ENCODE measurements around the gene GAP43.
A peak's percentile ranks its signal among the peaks of the same experiment; 100 is the strongest.

Gene GAP43, protein sequence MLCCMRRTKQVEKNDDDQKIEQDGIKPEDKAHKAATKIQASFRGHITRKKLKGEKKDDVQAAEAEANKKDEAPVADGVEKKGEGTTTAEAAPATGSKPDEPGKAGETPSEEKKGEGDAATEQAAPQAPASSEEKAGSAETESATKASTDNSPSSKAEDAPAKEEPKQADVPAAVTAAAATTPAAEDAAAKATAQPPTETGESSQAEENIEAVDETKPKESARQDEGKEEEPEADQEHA

DNA sequence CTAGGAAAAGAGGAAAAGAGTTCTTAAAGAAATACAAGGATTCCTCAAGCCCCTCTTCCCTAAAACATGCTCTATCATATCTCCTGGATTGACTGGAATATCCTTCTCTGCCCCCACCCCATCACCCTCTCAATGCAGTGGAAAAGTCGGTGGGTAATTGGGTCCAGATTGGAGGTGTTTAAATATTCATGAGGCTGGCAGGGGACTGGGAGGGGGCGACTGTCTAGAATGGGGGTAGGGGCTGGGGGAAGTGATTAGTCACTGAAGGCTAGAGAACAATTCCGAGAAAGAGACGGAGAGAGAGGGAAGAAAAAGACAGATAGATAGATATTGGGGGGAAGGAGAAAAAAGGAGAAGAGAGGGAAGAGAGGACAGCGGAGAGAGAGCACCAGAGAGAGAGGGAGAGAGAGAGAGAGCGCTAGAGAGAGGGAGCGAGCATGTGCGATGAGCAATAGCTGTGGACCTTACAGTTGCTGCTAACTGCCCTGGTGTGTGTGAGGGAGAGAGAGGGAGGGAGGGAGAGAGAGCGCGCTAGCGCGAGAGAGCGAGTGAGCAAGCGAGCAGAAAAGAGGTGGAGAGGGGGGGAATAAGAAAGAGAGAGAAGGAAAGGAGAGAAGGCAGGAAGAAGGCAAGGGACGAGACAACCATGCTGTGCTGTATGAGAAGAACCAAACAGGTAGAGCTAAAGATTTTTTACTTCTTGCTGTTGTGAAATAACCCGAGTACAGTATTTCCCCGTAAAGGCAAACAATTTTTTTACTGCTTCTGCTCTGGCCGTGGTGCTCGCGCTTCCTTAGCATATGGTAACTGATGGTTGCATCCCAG lies at the start of gene GAP43:
GAP43 (plus strand) TSS at position 467 of the 825 bp plus-strand sequence; CDS start at position 647, 180 bp downstream.
- peak; percentile 84 for DNase-seq

DNA sequence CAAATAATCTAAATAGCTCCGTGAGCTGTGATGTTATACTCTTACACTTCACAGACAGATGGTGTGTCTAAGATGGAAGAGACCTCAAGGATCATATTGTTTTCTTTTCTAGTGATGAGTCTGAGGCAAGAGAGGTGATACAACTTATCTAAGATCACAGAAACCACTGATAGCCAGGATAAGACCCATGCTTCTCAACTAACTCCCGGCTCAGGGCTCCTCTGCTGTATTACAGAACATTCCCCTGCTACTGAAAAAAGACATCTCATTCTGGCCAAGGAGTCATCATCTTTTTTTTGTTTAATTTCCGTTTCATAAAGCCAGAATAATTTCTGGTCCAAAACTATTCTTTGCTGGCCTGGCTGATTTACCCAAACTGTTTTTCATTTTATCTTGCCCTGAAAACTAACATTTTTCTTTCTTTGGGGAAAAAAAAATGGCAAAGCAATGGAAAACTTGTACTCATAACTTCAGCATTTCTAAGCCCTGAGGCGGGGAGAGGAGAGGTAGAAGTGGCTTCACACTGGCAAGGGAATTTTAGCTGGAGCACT lies 46.9 kb upstream of the GAP43 start:
- DNase-seq = no peak

DNA sequence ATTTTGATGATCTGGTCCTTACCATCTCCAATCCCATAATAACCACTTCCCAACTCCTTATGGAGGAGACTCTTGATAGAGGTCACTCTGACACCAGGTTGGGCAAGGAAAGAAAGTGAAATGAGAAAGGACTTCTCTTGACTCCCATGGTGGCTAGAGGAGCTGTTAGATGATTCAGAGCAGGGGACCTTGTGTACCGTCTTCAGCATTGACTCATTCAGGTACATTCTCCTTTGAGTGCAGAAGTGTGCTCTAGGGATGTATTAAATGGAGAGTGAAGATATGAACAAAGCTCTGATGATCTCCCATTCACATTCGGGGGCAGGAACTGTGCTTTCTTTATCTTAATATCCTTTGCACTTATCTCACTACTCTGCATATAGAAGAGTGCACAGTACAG lies 46.3 kb upstream of the GAP43 start:
- DNase-seq = no peak

DNA sequence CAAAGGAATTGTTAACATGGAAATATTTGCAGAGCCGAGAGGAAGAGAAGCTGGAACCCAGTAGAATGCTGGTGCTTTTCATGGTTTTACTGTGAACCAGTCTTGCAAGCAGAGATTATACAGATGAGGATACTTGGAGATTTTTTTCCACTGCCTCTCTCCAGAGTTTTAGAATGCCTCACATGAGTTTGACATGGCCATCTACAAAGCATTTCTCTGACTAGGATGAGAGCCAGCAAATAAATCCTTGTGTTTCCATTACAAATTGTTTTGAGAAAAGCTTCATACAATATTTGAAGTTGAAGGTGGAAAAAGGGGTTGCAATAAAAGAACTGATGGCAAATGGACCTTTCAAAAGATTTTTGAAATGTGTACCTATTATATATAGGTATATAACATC lies 45.0 kb upstream of the GAP43 start:
- no peak for DNase-seq

DNA sequence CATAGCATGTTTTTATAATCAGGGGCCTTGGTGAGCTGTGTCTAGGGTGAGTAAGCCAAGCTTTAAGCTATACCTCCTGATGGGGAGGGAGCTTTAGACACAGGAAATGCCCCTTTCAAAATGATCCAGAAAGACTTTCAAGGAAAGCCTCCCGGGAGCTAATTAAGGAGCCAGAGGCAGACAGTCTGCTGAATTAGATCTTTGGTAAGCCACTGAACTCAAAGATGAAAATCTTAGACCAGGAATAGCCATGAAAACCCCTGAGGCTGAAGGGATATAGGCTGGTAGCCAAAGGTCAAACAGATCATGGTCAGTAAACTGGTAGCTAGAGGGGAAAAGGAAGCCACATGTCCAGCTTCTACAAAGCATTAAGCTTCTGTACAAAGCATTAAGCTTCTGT lies 42.7 kb upstream of the GAP43 start:
- DNase-seq = peak; percentile 24

DNA sequence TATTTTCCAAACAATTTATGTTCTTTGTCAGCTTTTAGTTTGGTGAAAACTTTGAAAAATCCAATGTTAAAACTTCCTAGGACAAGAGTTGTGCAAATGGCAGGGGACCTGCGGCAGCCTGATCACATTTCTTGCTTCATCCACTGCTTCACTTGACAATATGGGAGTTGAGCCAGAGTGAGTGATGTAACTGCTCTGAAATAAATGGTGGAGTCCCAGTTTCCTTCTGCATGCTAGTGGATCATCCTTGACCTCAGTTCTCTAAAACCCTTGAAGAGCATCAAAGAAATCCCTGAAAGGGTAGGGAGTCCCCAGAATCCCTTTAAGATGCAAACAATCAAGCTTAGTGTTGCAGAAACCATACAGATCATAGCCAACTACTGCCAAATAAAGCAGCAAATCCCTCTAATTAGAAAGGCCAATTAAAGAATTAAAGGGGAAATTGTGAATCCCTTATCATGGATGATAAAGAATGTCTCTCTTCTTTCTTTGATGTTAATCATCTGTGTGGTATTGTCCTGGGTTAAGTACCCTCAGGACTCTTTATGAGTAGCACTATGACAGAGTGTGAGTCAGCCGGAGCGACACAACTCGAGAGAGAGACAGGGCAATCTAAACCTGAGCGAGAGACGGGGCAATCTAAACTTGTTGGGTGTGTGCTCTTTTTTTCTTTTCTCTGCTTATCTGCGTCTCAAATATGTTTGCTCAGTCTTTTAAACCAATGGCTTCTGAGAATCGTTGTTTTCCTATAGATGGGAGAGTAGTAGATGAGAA lies 41.8 kb upstream of the GAP43 start:
- no peak for DNase-seq

DNA sequence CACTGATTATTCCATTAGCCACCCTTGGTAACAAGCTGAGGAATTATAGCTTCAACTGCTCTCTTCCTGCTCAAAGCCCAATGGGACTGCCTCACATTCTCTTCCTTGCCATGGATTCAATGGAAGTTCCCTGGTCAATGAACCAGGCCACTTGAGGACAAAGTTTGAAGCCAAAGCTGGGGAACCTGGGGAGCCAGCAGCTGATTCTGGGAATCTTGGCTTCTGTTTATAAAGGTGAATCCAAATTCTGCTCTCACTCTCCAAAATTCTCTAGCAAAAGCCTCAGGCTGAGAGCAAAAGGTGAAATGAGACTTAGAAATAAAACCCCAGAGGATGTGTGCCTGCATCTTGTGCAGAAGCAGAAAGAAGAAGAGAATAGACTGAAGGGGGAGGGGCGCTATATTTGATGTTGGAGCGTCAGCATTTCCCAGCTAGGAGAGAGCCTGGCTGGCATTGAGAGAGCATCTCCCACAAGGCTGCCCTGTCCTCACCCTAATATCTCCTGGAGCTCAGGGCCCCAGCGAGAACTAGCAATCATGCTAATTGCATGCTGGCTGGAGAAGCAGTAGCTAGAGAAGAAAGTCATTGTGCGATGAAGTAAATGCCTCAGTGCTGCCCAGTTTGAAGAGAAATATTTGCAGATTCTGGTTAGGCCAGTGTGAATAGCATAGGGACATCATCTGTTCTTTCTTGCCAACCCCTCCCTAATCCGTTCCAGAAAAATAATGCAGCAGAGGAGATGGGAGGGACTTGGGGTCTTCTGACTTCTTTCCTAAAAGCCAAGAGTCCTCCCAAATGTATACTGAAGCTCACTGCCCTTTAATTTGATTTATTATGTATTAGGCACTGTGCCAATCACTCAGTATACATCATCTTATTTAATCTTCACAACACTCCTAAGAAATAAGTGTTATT lies 34.9 kb upstream of the GAP43 start:
- DNase-seq = no peak

DNA sequence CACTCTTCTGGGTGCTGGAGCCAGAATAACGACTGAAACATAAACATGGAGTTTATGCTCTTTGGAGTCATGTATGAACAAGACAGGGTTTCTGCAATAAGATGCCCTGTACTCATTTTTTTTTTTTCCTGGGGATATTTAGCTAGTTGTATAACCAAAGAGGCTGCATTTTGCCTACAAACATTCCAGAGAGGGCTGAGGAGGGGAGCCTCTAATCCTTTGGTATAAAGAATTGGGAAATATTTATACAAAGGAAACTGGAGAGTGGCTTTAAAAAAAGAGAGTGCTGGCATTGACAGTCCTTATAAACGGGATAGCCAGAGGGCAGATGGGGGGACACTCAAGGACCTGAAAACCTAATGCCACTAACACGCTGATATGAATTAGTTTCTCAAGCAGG lies 32.4 kb upstream of the GAP43 start:
- no peak for DNase-seq

DNA sequence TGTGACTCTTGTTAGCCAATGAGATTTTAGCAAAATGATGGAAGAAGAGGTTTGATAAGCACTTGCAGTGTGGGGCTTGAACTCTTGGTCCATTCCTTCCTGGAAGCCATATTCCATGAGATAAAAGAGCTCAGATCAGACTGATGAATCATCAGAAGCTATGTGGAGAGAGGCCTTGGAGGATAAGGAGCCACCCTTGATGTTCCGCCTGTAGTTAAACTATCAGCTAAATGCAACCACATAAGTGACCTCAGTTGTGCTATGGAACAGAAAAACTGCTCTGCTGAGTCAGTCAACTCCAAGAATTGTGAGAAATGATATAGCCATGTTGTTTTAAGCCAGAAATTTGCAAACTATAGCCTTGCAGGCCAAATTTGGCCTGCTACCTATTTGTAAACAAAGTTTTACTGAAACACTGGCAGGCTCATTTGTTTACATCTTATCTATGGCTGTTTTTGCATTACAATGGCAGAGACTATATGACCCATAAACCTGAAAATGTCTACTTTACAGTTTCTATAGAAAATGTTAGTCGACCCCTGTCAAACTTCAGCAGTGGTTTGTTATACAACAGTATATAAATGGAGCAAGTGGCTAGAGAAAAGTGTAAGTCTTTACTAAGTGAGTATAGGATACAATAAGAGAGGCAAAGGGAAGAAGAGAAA lies 27.6 kb upstream of the GAP43 start:
- DNase-seq = no peak

DNA sequence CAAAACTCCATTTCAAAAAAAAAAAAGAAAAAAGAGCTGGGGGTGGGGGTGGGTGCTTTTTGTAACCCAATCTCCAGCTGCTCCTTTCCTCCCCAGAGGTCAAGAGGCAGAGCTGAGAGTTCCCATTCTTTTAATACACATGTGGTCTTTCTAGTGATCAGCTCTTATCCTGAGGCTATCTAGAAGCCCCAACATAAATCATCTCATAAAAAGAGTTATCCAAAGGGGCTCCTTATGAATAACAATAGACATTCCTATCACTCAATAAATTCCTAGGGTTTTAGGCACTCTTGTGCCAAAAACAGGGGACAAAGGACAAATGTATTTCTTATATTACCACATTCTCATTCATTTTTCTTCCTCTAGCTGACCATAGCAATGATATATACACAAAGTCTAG lies 25.1 kb upstream of the GAP43 start:
- DNase-seq = peak; percentile 51

DNA sequence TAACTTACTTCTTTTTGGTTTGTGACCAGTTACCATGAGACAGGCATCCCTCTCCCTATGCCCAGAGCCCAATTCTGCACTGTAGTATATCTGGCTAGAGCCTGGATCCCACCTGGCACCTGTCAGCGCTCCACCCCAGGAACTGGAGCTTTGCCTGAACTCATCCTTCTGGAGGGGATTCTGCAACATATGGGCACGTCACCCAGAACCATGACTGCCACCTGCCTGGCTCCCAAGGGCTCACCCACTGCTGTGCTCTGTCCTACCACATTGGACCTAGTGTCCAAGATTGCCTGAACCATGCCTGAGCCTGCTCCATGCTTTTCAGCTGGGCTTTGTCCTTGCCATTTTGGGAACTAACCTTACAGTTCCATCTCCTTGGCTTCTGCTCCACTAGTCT lies 21.1 kb upstream of the GAP43 start:
- DNase-seq = peak; percentile 78

DNA sequence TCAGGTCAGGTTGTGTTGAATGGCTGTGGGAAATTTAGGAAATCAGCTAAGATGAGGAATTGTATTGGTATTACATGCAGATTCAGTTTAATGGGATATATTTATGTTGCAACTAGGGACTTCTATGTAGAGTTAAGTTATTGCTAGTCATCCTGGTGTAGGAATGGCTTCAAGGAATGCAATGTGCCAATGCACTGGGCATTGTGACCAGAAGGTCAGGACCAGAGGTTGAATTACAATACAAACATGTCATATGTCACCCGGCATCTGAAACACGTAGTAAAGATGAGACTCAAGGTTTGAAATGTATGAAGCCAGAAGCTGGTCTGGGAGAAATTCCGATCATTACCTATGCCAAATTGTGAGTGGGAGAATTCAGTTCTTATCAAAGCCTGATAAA lies 11.7 kb upstream of the GAP43 start:
- DNase-seq = no peak

DNA sequence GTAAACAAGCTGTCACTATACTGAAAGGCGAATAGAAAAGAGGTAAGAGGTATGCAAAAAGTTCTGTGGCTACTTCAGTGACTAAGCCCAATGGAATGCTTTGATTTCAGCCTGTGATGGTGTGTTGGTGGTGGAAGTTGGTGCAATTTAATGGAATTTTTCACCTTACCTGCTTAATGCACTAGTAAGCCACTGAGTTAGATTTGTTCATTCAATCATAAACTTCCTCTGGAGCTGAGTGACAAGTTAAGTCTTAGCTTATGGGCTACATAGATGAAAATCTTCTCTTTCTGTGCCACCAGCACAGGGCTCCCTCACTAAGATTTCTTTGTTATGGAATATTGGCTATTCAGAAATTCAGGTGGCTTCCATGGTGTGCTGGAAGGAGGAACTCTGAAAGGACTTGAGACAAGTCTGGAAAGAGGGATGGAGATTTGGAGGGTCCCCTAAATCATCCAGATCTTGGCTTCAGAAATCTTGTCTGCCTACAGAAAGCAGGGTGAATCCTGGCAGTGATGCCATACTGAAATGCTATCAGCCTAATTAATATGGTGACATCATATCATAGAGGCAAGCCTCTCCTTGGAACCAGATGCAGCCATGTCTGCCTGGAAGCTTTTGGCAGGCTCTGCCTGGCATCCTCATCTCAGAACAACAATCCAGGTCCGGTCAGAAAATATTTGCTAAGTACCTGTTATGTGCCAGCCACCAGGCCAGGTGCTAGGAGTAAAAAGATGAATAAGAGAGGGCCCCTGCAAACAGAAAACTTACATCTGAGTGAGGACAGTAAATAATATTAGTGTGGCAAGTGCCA lies 8.1 kb upstream of the GAP43 start:
- DNase-seq = no peak

DNA sequence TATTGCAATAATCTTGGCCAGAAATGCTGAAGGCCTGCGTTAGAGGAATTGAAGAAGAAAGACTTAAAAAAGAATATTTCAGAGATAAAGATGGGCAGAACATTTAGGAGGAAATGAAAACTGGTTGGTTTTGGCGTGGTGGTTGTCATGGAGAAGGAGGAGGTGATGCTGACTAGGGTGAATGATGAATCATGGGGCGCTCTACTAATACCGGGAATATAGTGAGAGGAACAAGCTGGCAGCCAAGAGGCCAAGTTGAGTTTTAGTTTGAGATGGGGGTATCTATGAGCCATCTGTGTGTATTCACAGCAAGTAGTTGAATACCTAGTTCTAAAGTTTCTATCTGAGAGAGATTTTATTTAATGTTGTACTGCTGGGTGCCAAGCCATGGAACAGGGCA lies 6.8 kb upstream of the GAP43 start:
- DNase-seq = no peak

DNA sequence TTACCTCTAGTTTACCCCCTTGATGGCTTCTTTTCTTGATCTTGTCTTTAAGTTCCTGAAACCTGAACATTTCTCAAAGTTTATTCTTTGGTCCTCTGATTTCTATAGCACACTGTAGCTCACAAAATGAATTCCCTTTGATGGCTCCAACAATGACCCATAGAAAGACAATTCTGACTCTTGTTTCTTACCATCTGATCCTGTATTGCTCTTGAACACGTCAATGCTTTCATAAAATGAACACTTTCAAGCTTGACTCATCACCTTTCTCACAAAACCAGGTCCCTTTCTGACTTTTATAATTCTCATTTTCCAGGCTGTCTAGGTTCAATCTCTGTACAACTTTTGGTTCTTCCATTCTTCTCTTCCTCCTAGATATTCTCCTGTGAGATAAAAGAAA lies 5.7 kb upstream of the GAP43 start:
- no peak for DNase-seq

DNA sequence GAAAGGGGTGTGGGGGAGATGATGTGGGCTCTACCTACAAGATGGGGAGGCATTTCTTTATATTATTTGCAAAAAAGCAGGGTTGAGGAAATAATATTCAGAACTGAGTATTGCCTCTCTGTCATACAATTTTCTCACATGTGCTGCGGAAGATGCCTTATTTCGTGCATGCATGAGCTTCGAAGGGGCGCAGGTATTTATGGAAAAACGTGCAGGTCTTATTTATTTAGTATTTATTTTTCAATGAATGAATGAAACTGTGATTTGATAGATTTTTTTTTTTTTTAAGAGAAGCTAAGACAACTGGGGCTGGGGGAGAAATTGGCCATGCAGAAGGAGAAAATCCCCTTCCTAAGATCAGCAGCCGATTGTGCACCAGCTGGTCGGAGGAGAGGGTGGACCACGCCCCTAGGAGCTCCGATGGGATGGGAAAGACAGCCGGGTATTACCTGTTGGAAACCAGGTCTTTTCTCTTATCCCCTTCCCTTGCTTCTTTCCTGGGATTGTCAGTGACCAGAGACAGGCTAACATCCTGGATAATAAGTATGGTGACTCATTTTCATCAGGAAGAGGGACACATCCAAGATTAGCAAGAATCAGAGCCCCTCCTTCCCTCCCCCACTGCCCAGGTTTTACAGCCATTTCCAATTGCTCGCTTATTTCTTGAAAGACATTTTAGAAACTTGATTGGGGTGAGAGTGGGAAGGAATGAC lies 875 bp downstream of the GAP43 start:
- DNase-seq = peak; percentile 71

DNA sequence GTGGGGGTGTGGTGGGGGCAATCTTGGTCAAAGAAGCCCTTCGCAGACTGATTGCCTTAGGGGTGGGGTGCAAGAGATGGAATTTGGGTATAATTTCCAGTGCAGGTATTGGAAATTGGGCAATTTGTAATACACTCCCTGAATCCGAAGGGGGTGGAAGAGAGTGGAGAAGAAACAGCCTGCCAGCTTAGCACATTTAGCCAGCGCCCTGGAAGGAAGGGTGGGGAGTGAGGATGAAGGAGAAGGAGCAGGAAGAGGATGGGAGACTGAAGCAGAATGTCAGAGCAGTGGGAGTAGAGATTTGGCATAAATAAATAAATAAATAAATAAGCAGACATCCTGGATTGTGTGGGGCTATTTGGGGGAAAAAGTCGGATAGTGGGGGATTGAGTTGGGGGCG lies 1.6 kb downstream of the GAP43 start:
- DNase-seq = no peak

DNA sequence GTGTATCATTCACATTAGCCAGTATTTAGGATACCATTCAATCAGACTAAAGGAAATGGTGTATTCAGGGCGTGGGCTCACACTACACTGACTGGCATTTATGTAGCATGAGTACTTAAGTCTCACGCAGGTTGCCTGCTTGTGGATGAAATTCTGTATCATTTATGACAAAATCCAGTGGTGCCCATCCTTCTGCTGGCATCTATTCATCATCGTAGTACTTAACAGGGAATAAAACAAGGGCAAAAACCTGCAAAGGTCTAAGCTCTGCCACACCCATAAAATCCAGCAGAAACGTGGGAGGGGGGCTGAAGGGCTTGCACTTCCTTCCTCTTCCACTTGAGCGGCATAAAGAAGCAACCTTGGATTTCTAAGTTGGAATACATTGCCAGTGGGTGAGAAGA lies 2.7 kb downstream of the GAP43 start:
- DNase-seq = no peak

DNA sequence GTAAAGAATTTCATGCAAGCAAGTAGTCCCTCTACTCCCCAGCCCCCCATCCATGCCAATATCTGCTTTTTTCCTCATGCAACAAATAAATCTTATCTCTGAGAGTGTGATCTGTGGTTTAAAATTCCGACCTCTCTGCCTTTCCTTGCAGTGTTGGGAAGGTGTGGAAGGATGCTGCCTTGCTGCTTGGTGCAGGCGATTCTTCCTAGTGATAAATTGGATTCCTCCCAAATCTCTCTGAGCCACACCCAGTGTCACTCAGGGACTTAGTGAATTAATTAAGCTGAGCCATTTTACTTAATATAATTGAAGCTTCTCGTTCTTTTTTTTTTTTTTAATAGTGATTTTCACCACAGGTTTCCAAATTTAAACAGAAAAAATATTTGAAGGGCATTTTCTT lies 3.4 kb downstream of the GAP43 start:
- peak; percentile 15 for DNase-seq

All from NCI-H2171 treated with DMSO at 0.1 percent for 48 hours (cell line).